A549 (cell line): ENCODE data around the gene ZNF800. TPM values are rescaled to one million over a fixed set of nuclear protein-coding genes. Genes with fewer than 3 reads are reported as not detected.

ENCODE experiments used
- ATAC-seq, 2 experiments: fragments of 200-7000 bp in 1 of 2; fragments of >200 bp in 1 of 2; cut with Nextera tagmentation in 1 of 2; cut with Tn5 transposase in 1 of 2; 3 replicates each; pipeline versions ENCODE4 v1.8.0 to v1.9.1; 2018 to 2020; ENCODE audit warnings: mild to moderate bottlenecking in 1 of 2, moderate library complexity in 1 of 2
- CTCF ChIA-PET: fragments of 300-600 bp; sonication (Branson Sonifier 250); formaldehyde crosslinking; extraction: SDS; loops from one replicate; lab custom pipeline; 2021; ENCODE audit warnings: antibody characterized with exemption, inconsistent platforms; lab: Yijun Ruan, JAX
- POLR2A ChIA-PET: fragments of 350-600 bp; formaldehyde crosslinking; extraction: SDS; loops from one replicate; lab custom pipeline; 2021; ENCODE audit warnings: antibody characterized with exemption, inconsistent platforms; lab: Yijun Ruan, JAX
- DNase-seq, 2 experiments: peaks; one replicate each; pipeline versions ENCODE4 v3.0.0 to v3.0.0-alpha.2; 2011 to 2016; ENCODE audit warnings: low read depth in 1 of 2, low spot score in 1 of 2
- FAIRE-seq: peaks from 2 replicates; lab custom pipeline; 2011; peaks lifted over from hg19 to GRCh38; lab: Jason Lieb, UNC
- H3K27ac ChIP-seq, 2 experiments: fragments of >200 bp; sonication (Bioruptor Twin); formaldehyde crosslinking; 3 replicates each; pipeline ENCODE4 v1.5.1; 2016 to 2017
- H3K4me1 ChIP-seq: fragments of >200 bp; sonication (Bioruptor Twin); formaldehyde crosslinking; 3 replicates; pipeline ENCODE4 v1.6.1; 2016
- H3K4me2 ChIP-seq: fragments of >200 bp; sonication (Bioruptor Twin); formaldehyde crosslinking; 3 replicates; pipeline ENCODE4 v1.6.1; 2016
- H3K4me3 ChIP-seq: fragments of >200 bp; sonication (Bioruptor Twin); formaldehyde crosslinking; 3 replicates; pipeline ENCODE4 v1.5.1; 2016
- H3K9me3 ChIP-seq: fragments of >200 bp; sonication (Bioruptor Twin); formaldehyde crosslinking; 3 replicates; pipeline ENCODE4 v1.6.1; 2016
- CBX8 ChIP-seq: fragments of 200-600 bp; sonication (generic); IDR thresholded peaks from 2 replicates; pipeline ENCODE4 v1.6.1; 2016
- CEBPB ChIP-seq, 2 experiments: fragments of >200 bp in 1 of 2; sonication (Bioruptor Twin) in 1 of 2; formaldehyde crosslinking in 1 of 2; IDR thresholded peaks; 2 replicates each; pipeline ENCODE4 v1.6.1; 2012 to 2016
- FOSB ChIP-seq: fragments of 250-450 bp; sonication (Bioruptor Pico); IDR thresholded peaks from 2 replicates; pipeline ENCODE4 v1.5.0; 2020; ENCODE audit warnings: mild to moderate bottlenecking, moderate library complexity
- HOXA7 ChIP-seq: fragments of 250-450 bp; sonication (Bioruptor Pico); IDR thresholded peaks from 2 replicates; pipeline ENCODE4 v1.5.0; 2020; ENCODE audit warnings: mild to moderate bottlenecking, moderate library complexity
- JUN ChIP-seq, 2 experiments: fragments of >200 bp; sonication (Bioruptor Twin); formaldehyde crosslinking; IDR thresholded peaks; 2 replicates in 1 of 2; 3 replicates in 1 of 2; pipeline ENCODE4 v1.6.1; 2016 to 2017
- KDM1A ChIP-seq: fragments of 200-600 bp; sonication (generic); IDR thresholded peaks from 2 replicates; pipeline ENCODE4 v1.6.1; 2016; ENCODE audit warnings: low read depth, mild to moderate bottlenecking
- KDM5A ChIP-seq: fragments of 200-600 bp; sonication (generic); IDR thresholded peaks from 2 replicates; pipeline ENCODE4 v1.6.1; 2016; ENCODE audit warnings: antibody characterized with exemption, mild to moderate bottlenecking
- MAZ ChIP-seq: fragments of 150-350 bp; IDR thresholded peaks from 2 replicates; pipeline ENCODE4 v1.6.1; 2014; ENCODE audit warnings: antibody characterized with exemption, low read depth, low read length, borderline replicate concordance
- POLR2A ChIP-seq: IDR thresholded peaks from 2 replicates; pipeline ENCODE4 v1.6.1; 2012; ENCODE audit warnings: mild to moderate bottlenecking, low read length
- RARB ChIP-seq: fragments of 250-450 bp; sonication (Bioruptor Pico); IDR thresholded peaks from 2 replicates; pipeline ENCODE4 v1.8.0; 2021; ENCODE audit warnings: mild to moderate bottlenecking, moderate library complexity
- RFX5 ChIP-seq: fragments of 450-650 bp; IDR thresholded peaks from 2 replicates; pipeline ENCODE4 v1.7.1; 2014; ENCODE audit warnings: antibody characterized with exemption, mild to moderate bottlenecking, moderate library complexity
- TP53 ChIP-seq: fragments of 250-450 bp; sonication (Bioruptor Pico); IDR thresholded peaks from 2 replicates; pipeline ENCODE4 v1.5.0; 2021; ENCODE audit warnings: mild to moderate bottlenecking, moderate library complexity
- ZC3H11A ChIP-seq: fragments of 450-650 bp; IDR thresholded peaks from 2 replicates; pipeline ENCODE4 v1.6.1; 2014; ENCODE audit warnings: antibody characterized with exemption, mild to moderate bottlenecking
- ZSCAN20 ChIP-seq: fragments of 250-450 bp; sonication (Bioruptor Pico); IDR thresholded peaks from 2 replicates; pipeline ENCODE4 v1.8.0; 2022; ENCODE audit warnings: mild to moderate bottlenecking, moderate library complexity
- WGBS: methylation state at CpG from one replicate; pipeline ENCODE4 v1.1.6; 2017; ENCODE audit errors: missing lambda C conversion rate; 5-methylcytosine and 5-hydroxymethylcytosine counted together
- polyA plus RNA-seq, 4 experiments: library from polyadenylated mRNA; depleted of rRNA in 3 of 4; stranded (reverse); fragments of >200 nt; fragmentation: RNase III in 1 of 4; extraction: RNeasy Plus Mini Kit Qiagen cat#74134 plus additional on column Dnase treatment in 1 of 4; gene quantifications; 2 replicates in 3 of 4; 3 replicates in 1 of 4; pipeline ENCODE4 v1.2.3, GENCODE V29; 2011 to 2017
- TF ChIP-seq, protein P1 (sequence below): IDR thresholded peaks from 2 replicates; pipeline ENCODE4 v1.6.1; 2012
- TF ChIP-seq, protein P2 (sequence below): fragments of >200 bp; sonication (Bioruptor Twin); formaldehyde crosslinking; IDR thresholded peaks from 2 replicates; pipeline ENCODE4 v1.6.1; 2016
- TF ChIP-seq, protein P3 (sequence below): fragments of >200 bp; sonication (Bioruptor Twin); formaldehyde crosslinking; IDR thresholded peaks from 3 replicates; pipeline ENCODE4 v1.5.1; 2016
- TF ChIP-seq, protein P4 (sequence below): IDR thresholded peaks from 2 replicates; pipeline ENCODE4 v1.6.1; 2012
- TF ChIP-seq, protein P5 (sequence below): fragments of 450-650 bp; IDR thresholded peaks from 2 replicates; pipeline ENCODE4 v1.6.1; 2014; ENCODE audit warnings: antibody characterized with exemption
- TF ChIP-seq, protein P6 (sequence below): fragments of 150-350 bp; IDR thresholded peaks from 2 replicates; pipeline ENCODE4 v1.6.1; 2014; ENCODE audit warnings: low read depth, mild to moderate bottlenecking, low read length
- TF ChIP-seq, protein P7 (sequence below): fragments of 250-450 bp; sonication (Bioruptor Pico); IDR thresholded peaks from 2 replicates; pipeline ENCODE4 v1.5.0; 2021; ENCODE audit warnings: mild to moderate bottlenecking, moderate library complexity, borderline replicate concordance

The ZNF800 gene
- polyA plus RNA-seq, 2 of the 4 experiments (the other 2 are of a cell fraction) = 8.7 to 17.2 TPM

DNA sequence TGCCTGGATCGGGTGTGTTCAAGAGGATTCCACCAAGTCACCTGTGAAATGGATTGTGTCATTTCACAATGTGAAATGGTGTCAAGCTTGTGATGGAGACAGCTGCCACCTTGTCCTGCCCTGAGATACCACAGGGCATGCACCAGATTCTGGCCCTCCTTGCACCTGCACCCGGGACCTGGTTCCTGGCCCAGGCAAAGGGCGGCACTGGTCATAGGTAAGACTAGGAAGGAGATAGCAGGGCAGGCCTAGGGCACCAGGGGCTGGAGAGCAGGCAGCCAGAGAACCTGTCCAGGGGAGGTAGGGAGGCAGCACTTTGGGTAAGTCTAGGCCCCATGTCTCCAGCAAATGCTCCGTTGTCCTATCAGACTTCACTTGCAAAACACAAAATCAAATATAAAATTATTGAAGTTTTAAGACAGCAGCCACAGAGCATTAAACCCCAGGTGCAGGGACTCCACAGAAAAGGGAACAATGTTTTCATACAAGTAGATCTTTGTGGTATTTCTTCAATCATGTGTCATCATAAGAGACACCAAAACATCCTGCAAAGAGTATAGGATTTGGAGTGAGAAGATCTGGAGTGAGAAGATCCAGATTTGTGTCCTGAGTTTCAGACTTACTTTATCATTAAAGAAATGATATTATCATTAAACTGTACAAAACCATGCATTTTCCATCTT lies 22.7 kb upstream of the ZNF800 start (continued):
- no peak for TF ChIP-seq HOXA7 (CRISPR knock-in tag)
- no peak for TF ChIP-seq KDM5A
- TF ChIP-seq KDM1A = no peak
- TF ChIP-seq ZSCAN20 = no peak
- TF ChIP-seq FOSB (CRISPR knock-in tag) = no peak
- no peak for TF ChIP-seq TP53 (CRISPR knock-in tag)
- no peak for TF ChIP-seq RFX5

DNA sequence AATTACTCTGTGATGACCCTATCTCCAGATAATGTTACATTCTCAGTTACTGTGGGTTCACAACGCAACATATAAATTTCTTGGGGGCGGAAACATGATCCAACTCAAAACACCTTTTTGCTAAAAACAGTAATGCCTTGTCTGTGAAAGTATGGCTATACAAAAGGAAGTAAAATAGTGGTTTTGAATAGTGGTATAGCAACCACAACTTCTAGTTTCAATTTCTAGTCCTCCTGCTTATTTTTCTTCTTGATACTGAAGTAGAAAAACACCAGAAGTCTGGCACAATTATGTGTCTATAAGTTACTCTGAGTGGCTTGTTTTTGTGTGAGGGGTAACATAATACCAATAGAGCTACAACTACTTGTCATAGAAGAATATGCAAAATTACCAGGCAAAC lies 21.5 kb upstream of the ZNF800 start:
- DNase-seq (no peak), ATAC-seq (no peak), FAIRE-seq (no peak)
- ChIA-PET CTCF (no interaction called here), POLR2A (no interaction called here)
- WGBS = 69% methylated on average over 2 of the region's 2 CpGs
- TF ChIP-seq ZC3H11A = no peak
- TF ChIP-seq, protein P1, sequence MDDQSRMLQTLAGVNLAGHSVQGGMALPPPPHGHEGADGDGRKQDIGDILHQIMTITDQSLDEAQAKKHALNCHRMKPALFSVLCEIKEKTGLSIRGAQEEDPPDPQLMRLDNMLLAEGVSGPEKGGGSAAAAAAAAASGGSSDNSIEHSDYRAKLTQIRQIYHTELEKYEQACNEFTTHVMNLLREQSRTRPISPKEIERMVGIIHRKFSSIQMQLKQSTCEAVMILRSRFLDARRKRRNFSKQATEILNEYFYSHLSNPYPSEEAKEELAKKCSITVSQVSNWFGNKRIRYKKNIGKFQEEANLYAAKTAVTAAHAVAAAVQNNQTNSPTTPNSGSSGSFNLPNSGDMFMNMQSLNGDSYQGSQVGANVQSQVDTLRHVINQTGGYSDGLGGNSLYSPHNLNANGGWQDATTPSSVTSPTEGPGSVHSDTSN = no peak
- no peak for TF ChIP-seq JUN (IDR thresholded peaks at IDR 0.05)
- TF ChIP-seq, protein P2, sequence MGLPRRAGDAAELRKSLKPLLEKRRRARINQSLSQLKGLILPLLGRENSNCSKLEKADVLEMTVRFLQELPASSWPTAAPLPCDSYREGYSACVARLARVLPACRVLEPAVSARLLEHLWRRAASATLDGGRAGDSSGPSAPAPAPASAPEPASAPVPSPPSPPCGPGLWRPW = no peak
- no peak for TF ChIP-seq RARB (CRISPR knock-in tag)
- TF ChIP-seq, protein P3, sequence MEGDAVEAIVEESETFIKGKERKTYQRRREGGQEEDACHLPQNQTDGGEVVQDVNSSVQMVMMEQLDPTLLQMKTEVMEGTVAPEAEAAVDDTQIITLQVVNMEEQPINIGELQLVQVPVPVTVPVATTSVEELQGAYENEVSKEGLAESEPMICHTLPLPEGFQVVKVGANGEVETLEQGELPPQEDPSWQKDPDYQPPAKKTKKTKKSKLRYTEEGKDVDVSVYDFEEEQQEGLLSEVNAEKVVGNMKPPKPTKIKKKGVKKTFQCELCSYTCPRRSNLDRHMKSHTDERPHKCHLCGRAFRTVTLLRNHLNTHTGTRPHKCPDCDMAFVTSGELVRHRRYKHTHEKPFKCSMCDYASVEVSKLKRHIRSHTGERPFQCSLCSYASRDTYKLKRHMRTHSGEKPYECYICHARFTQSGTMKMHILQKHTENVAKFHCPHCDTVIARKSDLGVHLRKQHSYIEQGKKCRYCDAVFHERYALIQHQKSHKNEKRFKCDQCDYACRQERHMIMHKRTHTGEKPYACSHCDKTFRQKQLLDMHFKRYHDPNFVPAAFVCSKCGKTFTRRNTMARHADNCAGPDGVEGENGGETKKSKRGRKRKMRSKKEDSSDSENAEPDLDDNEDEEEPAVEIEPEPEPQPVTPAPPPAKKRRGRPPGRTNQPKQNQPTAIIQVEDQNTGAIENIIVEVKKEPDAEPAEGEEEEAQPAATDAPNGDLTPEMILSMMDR = no peak
- TF ChIP-seq, protein P4, sequence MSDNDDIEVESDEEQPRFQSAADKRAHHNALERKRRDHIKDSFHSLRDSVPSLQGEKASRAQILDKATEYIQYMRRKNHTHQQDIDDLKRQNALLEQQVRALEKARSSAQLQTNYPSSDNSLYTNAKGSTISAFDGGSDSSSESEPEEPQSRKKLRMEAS = no peak
- no peak for TF ChIP-seq MAZ
- TF ChIP-seq CBX8 = no peak
- TF ChIP-seq, protein P5, sequence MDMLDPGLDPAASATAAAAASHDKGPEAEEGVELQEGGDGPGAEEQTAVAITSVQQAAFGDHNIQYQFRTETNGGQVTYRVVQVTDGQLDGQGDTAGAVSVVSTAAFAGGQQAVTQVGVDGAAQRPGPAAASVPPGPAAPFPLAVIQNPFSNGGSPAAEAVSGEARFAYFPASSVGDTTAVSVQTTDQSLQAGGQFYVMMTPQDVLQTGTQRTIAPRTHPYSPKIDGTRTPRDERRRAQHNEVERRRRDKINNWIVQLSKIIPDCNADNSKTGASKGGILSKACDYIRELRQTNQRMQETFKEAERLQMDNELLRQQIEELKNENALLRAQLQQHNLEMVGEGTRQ = no peak
- TF ChIP-seq CEBPB (IDR thresholded peaks at IDR 0.05) = no peak
- TF ChIP-seq, protein P6, sequence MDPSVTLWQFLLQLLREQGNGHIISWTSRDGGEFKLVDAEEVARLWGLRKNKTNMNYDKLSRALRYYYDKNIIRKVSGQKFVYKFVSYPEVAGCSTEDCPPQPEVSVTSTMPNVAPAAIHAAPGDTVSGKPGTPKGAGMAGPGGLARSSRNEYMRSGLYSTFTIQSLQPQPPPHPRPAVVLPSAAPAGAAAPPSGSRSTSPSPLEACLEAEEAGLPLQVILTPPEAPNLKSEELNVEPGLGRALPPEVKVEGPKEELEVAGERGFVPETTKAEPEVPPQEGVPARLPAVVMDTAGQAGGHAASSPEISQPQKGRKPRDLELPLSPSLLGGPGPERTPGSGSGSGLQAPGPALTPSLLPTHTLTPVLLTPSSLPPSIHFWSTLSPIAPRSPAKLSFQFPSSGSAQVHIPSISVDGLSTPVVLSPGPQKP = no peak
- Histone ChIP-seq H3K4me1 (no peaks in the 10 kb centered on the region), H3K27ac (no peak overlapping the region), H3K4me3 (no peak overlapping the region), H3K9me3 (no peaks in the 10 kb centered on the region), H3K4me2 (no peak overlapping the region)

DNA sequence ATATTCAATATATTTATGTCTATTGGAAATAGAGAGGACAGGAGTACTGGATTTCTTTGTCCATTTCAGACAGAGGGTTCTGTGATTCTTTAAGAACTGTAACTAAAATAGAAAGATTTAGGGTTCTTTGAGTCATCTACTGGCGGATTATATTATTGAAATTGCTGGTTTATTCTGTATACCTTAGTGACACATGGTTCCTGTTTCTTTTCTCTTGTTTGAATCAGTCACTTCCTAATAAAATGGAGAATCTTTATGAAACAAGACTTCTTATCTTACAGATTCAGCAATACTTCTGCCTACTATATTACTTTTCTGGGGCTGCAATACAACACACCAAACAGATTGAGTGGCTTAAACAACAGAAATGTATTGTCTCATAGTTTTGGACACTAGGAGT lies 20.8 kb upstream of the ZNF800 start:
- TF ChIP-seq, protein P1 = no peak
- TF ChIP-seq, protein P7, sequence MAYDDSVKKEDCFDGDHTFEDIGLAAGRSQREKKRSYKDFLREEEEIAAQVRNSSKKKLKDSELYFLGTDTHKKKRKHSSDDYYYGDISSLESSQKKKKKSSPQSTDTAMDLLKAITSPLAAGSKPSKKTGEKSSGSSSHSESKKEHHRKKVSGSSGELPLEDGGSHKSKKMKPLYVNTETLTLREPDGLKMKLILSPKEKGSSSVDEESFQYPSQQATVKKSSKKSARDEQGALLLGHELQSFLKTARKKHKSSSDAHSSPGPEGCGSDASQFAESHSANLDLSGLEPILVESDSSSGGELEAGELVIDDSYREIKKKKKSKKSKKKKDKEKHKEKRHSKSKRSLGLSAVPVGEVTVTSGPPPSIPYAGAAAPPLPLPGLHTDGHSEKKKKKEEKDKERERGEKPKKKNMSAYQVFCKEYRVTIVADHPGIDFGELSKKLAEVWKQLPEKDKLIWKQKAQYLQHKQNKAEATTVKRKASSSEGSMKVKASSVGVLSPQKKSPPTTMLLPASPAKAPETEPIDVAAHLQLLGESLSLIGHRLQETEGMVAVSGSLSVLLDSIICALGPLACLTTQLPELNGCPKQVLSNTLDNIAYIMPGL (CRISPR knock-in tag) = no peak
- TF ChIP-seq POLR2A = no peak
- no peak for TF ChIP-seq CEBPB (IDR thresholded peaks at IDR 0.05)
- POLR2A ChIA-PET = no interaction called here
- Histone ChIP-seq H3K9me3 (no peaks in the 10 kb centered on the region), H3K4me3 (no peak overlapping the region), H3K27ac (no peak overlapping the region), H3K4me2 (no peak overlapping the region), H3K4me1 (no peaks in the 10 kb centered on the region)
- FAIRE-seq (no peak), ATAC-seq (no peak), DNase-seq (no peak)
- CTCF ChIA-PET = no interaction called here
- WGBS = 12% methylated on average over 1 of the region's 1 CpG
